Endothelial cell (in vitro differentiated cells): ENCODE results near the gene TSHZ2. TPM values are rescaled to one million over a fixed set of nuclear protein-coding genes. Genes with fewer than 3 reads are reported as not detected.
"Not testable (repeated sequence)": the region's sequence is repeated elsewhere in the genome, so short reads cannot be mapped to it uniquely, and the experiment has no call there.

Experiments
- DNase-seq: peaks from one replicate; pipeline ENCODE4 v3.0.0; 2021; ENCODE audit warnings: low spot score
- H3K27ac Mint-ChIP-seq: one replicate; pipeline ENCODE4 v1.8.0; 2021; ENCODE audit warnings: mixed read lengths, inconsistent platforms; ENCODE audit not compliant: unreplicated experiment
- H3K27me3 Mint-ChIP-seq: one replicate; pipeline ENCODE4 v1.8.0; 2021; ENCODE audit warnings: mild to moderate bottlenecking, moderate library complexity, mixed read lengths, inconsistent platforms; ENCODE audit not compliant: unreplicated experiment
- H3K36me3 Mint-ChIP-seq: one replicate; pipeline ENCODE4 v1.8.0; 2021; ENCODE audit warnings: mild to moderate bottlenecking, low read depth, mixed read lengths, inconsistent platforms; ENCODE audit not compliant: unreplicated experiment
- H3K4me1 Mint-ChIP-seq: one replicate; pipeline ENCODE4 v1.8.0; 2021; ENCODE audit warnings: mild to moderate bottlenecking, mixed read lengths, inconsistent platforms; ENCODE audit not compliant: unreplicated experiment
- H3K4me3 Mint-ChIP-seq: one replicate; pipeline ENCODE4 v1.8.0; 2021; ENCODE audit warnings: mild to moderate bottlenecking, mixed read lengths, inconsistent platforms; ENCODE audit not compliant: unreplicated experiment
- H3K9me3 Mint-ChIP-seq: one replicate; pipeline ENCODE4 v1.8.0; 2021; ENCODE audit warnings: mixed read lengths, inconsistent platforms; ENCODE audit not compliant: unreplicated experiment
- total RNA-seq: library from RNA; stranded (reverse); fragmentation: NEBNext Ultra II Directional; extraction: Animal tissue kit (Norgen Biotek cat#: 25700); gene quantifications from one replicate; pipeline ENCODE4 v1.2.1, GENCODE V29; 2021; ENCODE audit not compliant: unreplicated experiment
- TF ChIP-seq, protein P1 (sequence below): fragments of 200-600 bp; sonication (generic); IDR thresholded peaks from one replicate; pipeline ENCODE4 v1.5.0; 2021; ENCODE audit warnings: antibody characterized with exemption; ENCODE audit not compliant: unreplicated experiment

Gene TSHZ2
- total RNA-seq, 1 donor from 2014 or later: 2.3 TPM

DNA sequence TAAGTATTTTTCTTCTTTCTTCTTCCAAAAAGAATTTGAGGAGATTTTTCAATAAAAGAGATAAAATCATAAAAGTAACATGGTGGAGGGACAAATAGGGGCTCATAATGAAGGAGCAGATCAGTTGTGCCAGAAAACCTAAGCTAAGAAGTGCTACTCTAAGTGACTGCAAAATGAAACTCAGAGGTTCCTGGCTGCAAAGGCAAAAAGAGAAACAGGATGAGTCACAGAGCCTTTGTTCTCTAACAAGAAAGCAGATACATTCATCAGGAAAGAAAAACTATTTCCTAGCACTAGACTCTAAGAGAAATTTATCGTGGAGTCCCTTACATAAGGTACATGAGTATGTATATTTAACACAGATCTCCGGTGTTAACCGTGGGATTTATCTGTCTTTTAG lies 49.8 kb downstream of the TSHZ2 start:
- peaks cover 2% of the 10 kb centered on the region for H3K27me3 Mint-ChIP-seq
- TF ChIP-seq, protein P1, sequence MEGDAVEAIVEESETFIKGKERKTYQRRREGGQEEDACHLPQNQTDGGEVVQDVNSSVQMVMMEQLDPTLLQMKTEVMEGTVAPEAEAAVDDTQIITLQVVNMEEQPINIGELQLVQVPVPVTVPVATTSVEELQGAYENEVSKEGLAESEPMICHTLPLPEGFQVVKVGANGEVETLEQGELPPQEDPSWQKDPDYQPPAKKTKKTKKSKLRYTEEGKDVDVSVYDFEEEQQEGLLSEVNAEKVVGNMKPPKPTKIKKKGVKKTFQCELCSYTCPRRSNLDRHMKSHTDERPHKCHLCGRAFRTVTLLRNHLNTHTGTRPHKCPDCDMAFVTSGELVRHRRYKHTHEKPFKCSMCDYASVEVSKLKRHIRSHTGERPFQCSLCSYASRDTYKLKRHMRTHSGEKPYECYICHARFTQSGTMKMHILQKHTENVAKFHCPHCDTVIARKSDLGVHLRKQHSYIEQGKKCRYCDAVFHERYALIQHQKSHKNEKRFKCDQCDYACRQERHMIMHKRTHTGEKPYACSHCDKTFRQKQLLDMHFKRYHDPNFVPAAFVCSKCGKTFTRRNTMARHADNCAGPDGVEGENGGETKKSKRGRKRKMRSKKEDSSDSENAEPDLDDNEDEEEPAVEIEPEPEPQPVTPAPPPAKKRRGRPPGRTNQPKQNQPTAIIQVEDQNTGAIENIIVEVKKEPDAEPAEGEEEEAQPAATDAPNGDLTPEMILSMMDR: no peak
- DNase-seq: no peak
- no peaks in the 10 kb centered on the region for H3K36me3 Mint-ChIP-seq
- H3K4me3 Mint-ChIP-seq: no peak overlapping the region
- H3K4me1 Mint-ChIP-seq: peaks cover 12% of the 10 kb centered on the region
- H3K27ac Mint-ChIP-seq: no peak overlapping the region
- H3K9me3 Mint-ChIP-seq: no peaks in the 10 kb centered on the region

- H3K4me3 Mint-ChIP-seq: no peak overlapping the region
- H3K4me1 Mint-ChIP-seq: peaks cover 8% of the 10 kb centered on the region
- H3K27me3 Mint-ChIP-seq: peaks cover 2% of the 10 kb centered on the region
- DNase-seq: no peak
- no peaks in the 10 kb centered on the region for H3K36me3 Mint-ChIP-seq
- H3K9me3 Mint-ChIP-seq: no peaks in the 10 kb centered on the region
- no peak overlapping the region for H3K27ac Mint-ChIP-seq
- TF ChIP-seq, protein P1: no peak
These were observed 51.8 kb downstream of the TSHZ2 start for GRCh38 chr20:53023732-53024520.

GRCh38 chr20:53024653-53025052 lies 52.5 kb downstream of the TSHZ2 start:
- not testable (repeated sequence) for H3K27ac Mint-ChIP-seq, H3K9me3 Mint-ChIP-seq, H3K27me3 Mint-ChIP-seq, H3K4me1 Mint-ChIP-seq, H3K4me3 Mint-ChIP-seq, DNase-seq, H3K36me3 Mint-ChIP-seq

- Mint-ChIP-seq H3K27me3 (no peaks in the 10 kb centered on the region), H3K4me3 (no peak overlapping the region), H3K36me3 (no peaks in the 10 kb centered on the region), H3K4me1 (peaks cover 19% of the 10 kb centered on the region), H3K27ac (no peak overlapping the region), H3K9me3 (no peaks in the 10 kb centered on the region)
- TF ChIP-seq, protein P1: no peak
- no peak for DNase-seq
These were observed 54.9 kb downstream of the TSHZ2 start for GRCh38 chr20:53027089-53027488.

DNA sequence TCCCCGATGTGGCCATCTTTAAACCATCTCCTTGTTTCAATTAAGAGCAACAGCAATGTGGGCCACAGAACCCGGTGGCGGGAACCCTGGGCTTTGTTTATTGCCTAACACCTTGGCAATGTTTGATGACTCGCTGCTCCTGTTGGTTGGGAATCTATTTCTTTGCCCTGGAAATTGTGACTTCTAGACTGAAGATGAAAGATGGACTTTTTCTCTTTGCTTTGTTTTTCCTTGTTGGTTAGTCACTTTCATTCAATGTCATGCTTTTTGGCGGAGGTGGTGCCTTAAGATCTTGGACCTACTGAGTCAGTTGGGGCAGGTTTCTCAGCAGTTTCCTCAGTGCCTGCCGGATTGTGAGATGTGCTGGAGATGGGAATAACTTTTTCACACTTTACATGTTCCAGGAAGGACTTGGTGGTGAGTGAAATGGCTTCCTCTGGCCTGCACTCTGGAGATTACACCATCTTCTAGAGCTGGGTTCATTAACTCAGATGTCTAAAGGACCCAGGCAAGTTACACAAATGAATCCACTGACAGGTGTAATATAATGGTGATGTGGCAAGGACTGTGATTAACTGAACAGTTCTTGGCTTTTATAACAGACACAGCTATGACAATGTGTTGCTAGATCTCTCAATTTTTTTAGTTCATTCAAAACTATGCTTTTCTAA lies 56.3 kb downstream of the TSHZ2 start:
- H3K27ac Mint-ChIP-seq: no peak overlapping the region
- H3K27me3 Mint-ChIP-seq: no peaks in the 10 kb centered on the region
- no peaks in the 10 kb centered on the region for H3K9me3 Mint-ChIP-seq
- DNase-seq: no peak
- H3K4me1 Mint-ChIP-seq: peaks cover 19% of the 10 kb centered on the region
- no peak overlapping the region for H3K4me3 Mint-ChIP-seq
- H3K36me3 Mint-ChIP-seq: no peaks in the 10 kb centered on the region
- TF ChIP-seq, protein P1: no peak
